GM21423 (cell line): ENCODE data around the gene MYH3.

Experiments used
- ATAC-seq: cut with Tn5 transposase; IDR thresholded peaks from one replicate; pipeline ENCODE4 v1.9.1; 2021; ENCODE audit warnings: mild to moderate bottlenecking, moderate library complexity; ENCODE audit not compliant: unreplicated experiment

Gene MYH3

DNA sequence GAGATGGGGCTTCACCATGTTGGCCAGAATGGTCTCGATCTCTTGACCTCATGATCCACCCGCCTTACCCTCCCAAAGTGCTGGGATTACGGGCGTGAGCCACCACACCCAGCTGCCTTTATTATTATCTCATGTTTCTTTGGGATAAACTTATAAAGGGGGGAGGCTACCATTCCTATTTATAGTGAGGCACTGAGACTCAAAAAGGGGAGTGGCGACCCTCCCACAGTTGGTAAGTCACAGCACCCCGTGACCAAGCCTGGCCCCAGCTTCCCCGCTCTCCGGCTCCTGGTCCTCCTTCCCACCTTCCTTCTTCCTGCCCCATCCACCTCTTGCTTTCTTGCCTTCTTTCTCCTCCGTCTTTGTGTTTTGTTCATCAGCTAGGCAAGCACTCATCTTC, 5.2 kb downstream of the MYH3 start:
- ATAC-seq: no peak

DNA sequence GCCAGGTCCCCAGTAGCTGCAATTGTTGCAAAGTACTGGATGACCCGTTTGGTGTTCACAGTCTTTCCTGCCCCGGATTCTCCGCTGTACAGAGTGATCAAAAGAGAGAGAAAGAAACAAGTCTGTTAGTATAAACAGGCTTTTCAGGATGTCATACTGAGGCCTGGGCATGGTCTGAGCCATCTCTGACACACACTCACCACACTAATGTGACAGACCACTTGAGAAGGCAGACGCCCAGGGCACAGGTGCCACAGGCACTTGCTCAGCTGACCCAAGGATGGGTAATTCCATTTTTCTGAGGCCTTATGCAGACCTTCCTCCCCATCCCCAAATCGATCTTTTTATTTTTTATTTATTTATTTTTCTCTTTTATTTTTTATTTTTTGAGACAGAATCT, 7.5 kb downstream of the MYH3 start:
- no peak for ATAC-seq

GRCh38 chr17:10648956-10649355, 8.2 kb downstream of the MYH3 start:
- ATAC-seq: no peak

DNA sequence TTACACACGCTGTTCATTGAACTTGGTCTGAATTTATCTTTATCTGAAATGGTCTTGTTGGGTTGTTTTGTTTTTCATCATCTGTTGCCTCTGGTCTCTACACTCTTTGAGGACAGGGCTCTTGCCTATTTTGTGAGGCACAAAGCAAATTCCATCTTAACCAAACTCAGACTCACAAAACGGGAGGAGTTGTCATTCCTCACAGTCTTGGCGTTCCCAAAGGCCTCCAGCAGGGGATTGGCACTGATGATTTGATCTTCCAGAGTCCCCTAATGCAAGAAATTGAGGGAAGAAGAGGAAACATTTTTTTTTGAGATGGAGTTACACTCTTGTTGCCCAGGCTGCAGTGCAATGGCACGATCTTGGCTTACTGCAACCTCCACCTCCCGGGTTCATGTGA, 8.7 kb downstream of the MYH3 start:
- no peak for ATAC-seq

GRCh38 chr17:10646392-10646990, 10.6 kb downstream of the MYH3 start:
- no peak for ATAC-seq

GRCh38 chr17:10640475-10640874, 16.6 kb downstream of the MYH3 start:
- no peak for ATAC-seq

GRCh38 chr17:10638151-10638550, 19.0 kb downstream of the MYH3 start:
- no peak for ATAC-seq

DNA sequence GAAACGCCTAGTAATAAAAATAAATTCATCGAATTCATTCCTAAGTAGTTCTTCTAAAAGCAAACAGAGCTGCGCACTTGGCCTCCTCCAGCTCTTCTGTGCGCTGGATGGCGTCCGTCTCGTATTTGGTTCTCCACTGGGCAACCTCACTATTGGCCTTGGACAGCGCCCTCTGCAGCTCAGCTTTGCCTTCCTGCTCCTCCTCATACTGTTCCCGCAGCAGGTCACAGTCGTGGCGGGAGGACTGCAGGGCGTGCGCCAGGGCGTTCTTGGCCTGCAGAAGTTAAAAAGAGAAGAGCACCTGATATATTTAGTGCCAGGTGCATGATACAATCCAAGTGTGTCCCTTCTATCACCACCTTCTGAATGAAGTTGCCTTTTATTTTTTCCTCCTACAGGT, 21.8 kb downstream of the MYH3 start:
- ATAC-seq: no peak

GRCh38 chr17:10633738-10634379, 23.2 kb downstream of the MYH3 start:
- peak; percentile 98 for ATAC-seq

- no peak for ATAC-seq
Measured at GRCh38 chr17:10631701-10632100, 25.4 kb downstream of the MYH3 start.

DNA sequence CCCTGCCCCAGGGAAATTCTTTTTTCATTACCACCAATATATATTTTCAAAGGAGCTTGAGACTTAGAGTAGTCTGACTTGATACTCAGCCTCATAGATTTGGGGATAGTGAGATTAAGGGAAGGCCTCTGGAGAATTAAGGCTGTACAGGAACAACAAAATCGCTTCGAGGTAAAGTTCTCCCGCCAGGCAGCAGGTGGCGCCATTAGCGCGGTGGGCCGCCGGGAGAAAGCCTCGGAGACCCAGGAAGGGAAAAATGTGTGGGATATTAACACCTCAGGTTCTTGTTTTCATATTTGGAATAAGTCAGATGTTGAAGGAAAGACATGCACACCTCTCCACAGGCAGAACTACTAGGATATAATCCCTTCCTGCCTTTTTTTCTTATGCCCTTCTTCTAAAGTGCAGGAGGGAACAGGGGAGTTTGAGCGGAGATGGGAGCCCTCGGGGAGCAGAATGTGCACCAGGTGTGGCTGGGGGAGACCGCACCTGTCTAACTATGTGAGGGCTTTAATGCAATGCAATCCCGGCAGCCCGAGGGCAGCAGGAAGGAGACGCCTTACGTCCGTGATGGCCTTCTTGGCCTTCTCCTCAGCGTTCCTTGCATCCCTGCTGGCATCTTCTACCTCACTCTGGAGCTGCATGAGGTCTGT, 25.9 kb downstream of the MYH3 start:
- no peak for ATAC-seq

DNA sequence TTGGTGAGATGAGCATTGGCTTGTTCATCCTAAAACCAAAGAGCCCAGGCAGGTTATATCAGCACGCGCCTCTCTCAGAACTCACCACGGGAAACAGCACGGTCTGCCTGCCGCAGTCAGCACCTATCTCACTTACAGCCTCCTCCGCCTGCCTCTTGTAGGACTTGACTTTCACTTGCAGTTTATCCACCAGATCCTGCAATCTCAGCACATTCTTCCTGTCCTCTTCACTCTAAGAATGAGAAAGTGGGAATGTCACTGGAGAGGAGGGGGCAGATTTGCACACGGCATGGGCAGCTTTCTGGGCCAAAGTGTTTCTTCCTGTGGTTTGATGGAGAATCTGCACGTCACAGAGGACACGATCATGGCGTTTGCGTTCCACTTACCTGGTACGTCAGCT, 27.4 kb downstream of the MYH3 start:
- ATAC-seq: no peak

- ATAC-seq: no peak
Measured at GRCh38 chr17:10628756-10629155, 28.4 kb downstream of the MYH3 start.

- no peak for ATAC-seq
Measured at GRCh38 chr17:10626390-10626789, 30.7 kb downstream of the MYH3 start.

GRCh38 chr17:10624969-10625368, 32.1 kb downstream of the MYH3 start:
- no peak for ATAC-seq

DNA sequence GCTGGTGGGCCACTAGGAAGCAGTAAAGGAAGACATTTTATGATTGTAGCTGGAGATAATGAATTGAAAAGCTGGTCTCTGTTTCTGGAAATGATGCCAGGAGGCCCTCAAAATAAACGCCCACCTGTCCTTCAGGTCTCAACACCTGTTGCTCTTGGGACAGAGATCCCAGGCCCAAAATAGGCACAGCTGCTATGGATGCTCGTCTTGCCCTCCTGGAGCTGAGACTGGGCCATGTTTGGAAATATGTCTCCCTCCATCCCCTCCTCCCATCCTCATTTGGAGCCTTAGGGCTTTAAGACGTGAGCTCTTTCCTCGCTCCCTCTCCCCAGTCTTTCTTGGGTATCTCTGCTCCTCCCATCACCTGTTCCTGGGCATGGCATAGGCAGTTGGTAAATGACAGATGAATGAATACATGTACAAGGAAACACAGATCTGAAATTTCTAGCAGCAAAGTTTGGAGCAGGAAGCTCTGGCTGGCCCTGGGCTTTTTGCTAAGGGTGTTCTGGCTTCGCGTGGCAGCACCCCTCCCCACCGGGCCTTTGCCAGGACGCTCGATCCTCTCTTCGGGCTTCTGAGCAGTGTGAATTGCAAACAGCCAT, 33.3 kb downstream of the MYH3 start:
- no peak for ATAC-seq

- no peak for ATAC-seq
Measured at GRCh38 chr17:10622617-10623485, 34.3 kb downstream of the MYH3 start.

DNA sequence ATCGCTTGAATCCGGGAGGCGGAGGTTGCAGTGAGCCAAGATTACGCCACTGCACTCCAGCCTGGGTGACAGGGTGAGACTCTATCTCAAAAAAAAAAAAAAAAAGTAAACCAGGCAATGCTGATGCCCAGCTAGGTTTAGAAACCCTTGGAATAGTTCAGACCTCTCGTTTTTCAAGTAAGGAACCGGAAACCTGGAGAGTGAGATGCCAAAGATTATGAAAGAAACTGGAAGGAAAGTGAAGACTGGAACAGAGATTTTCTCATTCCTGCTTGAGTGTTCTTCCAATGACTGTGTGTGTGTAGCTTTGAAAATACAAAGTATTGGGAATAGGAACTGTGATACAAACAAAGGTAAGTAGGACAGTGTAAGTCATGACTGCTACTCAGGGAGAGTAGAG, 35.7 kb downstream of the MYH3 start:
- ATAC-seq: no peak

GRCh38 chr17:10620823-10621222, 36.3 kb downstream of the MYH3 start:
- ATAC-seq: no peak

DNA sequence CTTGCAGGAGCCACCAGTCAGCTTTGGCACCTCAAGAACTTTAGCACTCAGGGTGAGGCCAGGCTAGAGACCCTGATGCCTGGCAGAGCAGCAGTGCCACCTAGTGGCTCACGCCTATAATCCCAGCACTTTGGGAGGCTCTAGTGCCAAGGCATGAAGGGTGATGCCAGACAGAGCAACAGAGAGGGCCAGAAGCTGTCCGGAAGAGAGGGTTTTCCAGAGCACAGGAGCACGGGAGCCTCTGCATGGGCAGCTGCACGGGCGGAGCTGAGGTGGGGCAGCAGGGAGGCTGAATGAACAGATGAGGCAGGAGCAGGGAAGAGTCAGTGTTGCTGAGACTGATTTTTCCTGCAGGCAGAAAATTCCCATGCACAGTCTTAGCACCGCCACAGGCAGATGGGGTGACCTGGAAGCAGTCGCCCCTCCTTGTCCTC, 38.9 kb downstream of the MYH3 start:
- ATAC-seq: peak; percentile 75

GRCh38 chr17:10617120-10617505, 40.0 kb downstream of the MYH3 start:
- ATAC-seq: no peak
